ENCODE measurements around the gene SLC25A4. TPM values are rescaled to one million over a fixed set of nuclear protein-coding genes. Genes with fewer than 3 reads are reported as not detected.
A peak's percentile ranks its signal among the peaks of the same experiment; 100 is the strongest.

Gene SLC25A4
- 24.2 and 29.2 TPM in 2 replicates for polyA plus RNA-seq (2011; rRNA removed)
- polyA minus RNA-seq (2011; rRNA and poly(A)+ RNA removed) = 7.9 and 11.8 TPM in 2 replicates

DNA sequence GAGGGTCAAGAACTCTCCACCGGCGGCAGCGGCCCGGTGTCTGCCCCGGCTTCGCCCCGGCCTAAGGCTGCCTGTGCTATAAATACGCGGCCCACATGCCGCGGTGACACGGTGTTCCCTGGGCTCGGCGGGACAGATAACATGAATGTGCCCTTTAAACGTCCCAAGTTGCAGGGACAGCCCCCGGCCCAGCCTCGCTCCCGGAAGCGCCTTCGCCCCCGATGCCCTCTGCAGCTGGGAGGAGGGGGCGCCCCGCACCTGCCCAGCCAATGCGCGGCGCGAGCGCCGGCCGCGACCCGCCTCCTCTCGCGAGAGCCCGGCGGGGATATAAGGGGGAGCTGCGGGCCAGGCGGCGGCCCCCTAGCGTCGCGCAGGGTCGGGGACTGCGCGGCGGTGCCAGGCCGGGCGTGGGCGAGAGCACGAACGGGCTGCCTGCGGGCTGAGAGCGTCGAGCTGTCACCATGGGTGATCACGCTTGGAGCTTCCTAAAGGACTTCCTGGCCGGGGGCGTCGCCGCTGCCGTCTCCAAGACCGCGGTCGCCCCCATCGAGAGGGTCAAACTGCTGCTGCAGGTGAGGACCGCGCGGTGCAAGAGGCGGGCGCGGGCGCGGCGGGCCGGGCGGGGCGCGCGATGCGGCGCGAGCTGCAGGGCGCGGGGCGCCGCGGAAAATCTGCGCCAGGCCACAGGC is at the start of gene SLC25A4:
Gene SLC25A4 (plus strand): TSS at position 355 of the 689 bp plus-strand sequence. CDS start 107 bp downstream, at position 462.
- POLR2A ChIA-PET = no interaction called here
- CTCF ChIA-PET = interaction anchor here (0.6 to 1.5 kb wide), 10 partner anchors 9 to 887 kb away, joined by 3 to 5 read pairs (median 4); no protein-coding TSS in a partner anchor
- Histone ChIP-seq H3K27me3 (ENCODE audit: control insufficient read depth, insufficient read depth, low read length) (peaks cover 2% of the 10 kb centered on the region; the same call in 1 of the 2 replicates), H3K36me3 (ENCODE audit: control insufficient read depth, insufficient read depth, low read length) (peaks cover 5% of the 10 kb centered on the region), H3K4me3 (ENCODE audit: low read depth, low read length) (peak within 1 kb of the TSS; percentile 55)
- DNase-seq (ENCODE audit: low read depth) = no peak
- TF ChIP-seq, protein P1, sequence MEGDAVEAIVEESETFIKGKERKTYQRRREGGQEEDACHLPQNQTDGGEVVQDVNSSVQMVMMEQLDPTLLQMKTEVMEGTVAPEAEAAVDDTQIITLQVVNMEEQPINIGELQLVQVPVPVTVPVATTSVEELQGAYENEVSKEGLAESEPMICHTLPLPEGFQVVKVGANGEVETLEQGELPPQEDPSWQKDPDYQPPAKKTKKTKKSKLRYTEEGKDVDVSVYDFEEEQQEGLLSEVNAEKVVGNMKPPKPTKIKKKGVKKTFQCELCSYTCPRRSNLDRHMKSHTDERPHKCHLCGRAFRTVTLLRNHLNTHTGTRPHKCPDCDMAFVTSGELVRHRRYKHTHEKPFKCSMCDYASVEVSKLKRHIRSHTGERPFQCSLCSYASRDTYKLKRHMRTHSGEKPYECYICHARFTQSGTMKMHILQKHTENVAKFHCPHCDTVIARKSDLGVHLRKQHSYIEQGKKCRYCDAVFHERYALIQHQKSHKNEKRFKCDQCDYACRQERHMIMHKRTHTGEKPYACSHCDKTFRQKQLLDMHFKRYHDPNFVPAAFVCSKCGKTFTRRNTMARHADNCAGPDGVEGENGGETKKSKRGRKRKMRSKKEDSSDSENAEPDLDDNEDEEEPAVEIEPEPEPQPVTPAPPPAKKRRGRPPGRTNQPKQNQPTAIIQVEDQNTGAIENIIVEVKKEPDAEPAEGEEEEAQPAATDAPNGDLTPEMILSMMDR (IDR thresholded peaks at IDR 0.05; ENCODE audit: insufficient read depth, low read depth, low read length) = peak; percentile 34

DNA sequence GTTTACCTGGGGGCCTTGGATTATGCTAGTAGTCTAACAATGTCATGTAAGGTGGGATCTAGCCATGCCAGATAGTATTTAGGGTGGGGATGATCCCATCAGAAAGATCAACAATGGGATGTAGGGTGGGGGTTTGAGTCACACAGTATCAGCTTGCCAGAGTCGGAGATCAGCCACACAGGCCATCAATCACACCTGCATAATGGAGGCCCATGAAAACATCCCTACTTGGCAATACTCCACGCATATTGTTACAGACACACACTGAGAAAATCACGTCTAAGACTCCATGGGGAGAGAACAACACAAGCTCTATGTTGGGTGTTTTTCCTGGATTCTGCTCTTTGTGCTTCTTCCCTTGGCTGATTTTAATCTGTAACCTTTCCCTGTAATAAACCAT is 49.5 kb upstream of the SLC25A4 start:
- H3K27me3 ChIP-seq (ENCODE audit: control insufficient read depth, insufficient read depth, low read length) = peaks cover 3% of the 10 kb centered on the region; the same call in 1 of the 2 replicates
- no peak overlapping the region for H3K4me3 ChIP-seq (ENCODE audit: low read depth, low read length)
- H3K36me3 ChIP-seq (ENCODE audit: control insufficient read depth, insufficient read depth, low read length) = no peaks in the 10 kb centered on the region
- POLR2A ChIA-PET = no interaction called here
- no peak for DNase-seq (ENCODE audit: low read depth)
- CTCF ChIA-PET = no interaction called here
- TF ChIP-seq, protein P1 (IDR thresholded peaks at IDR 0.05; ENCODE audit: insufficient read depth, low read depth, low read length) = no peak

DNA sequence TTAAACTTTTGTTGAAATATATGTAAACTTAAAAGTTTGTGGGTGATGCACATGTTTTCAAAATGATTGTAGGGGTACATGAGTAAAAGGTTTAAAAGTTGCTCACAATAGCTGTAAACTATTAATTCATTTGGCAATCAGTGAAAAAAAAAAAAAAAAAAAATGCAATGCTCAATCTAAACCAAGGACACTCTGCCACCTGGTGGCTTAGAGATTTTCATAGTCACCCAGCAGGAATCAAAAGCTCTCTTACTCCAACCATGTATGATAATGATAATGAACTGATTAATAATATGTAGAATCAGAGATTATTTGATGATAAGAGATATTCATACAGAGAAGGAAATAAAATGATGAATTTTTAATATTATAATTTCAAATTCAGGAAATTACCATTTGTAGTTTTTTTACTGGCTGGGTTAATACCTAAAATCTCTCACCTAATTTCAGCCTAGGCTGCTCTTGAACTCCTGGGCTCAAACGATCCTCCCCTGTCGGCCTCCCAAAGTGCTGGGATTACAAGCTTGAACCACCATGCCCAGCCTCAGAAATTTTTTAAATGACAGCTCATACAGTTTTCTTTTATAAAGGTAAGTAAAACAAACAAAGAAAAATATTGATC is 46.9 kb upstream of the SLC25A4 start:
- POLR2A ChIA-PET = interaction anchor here (0.6 to 0.7 kb wide), 2 partner anchors 836 to 1261 kb away, joined by 10 to 19 read pairs; no protein-coding TSS in a partner anchor
- TF ChIP-seq, protein P1 (IDR thresholded peaks at IDR 0.05; ENCODE audit: insufficient read depth, low read depth, low read length) = peak; percentile 58
- CTCF ChIA-PET = interaction anchor here (0.9 to 2.6 kb wide), 10 partner anchors 9 to 351 kb away, joined by 3 to 16 read pairs (median 5); no protein-coding TSS in a partner anchor
- Histone ChIP-seq H3K27me3 (ENCODE audit: control insufficient read depth, insufficient read depth, low read length) (peaks cover 7% of the 10 kb centered on the region), H3K36me3 (ENCODE audit: control insufficient read depth, insufficient read depth, low read length) (no peaks in the 10 kb centered on the region), H3K4me3 (ENCODE audit: low read depth, low read length) (no peak overlapping the region)
- no peak for DNase-seq (ENCODE audit: low read depth)

DNA sequence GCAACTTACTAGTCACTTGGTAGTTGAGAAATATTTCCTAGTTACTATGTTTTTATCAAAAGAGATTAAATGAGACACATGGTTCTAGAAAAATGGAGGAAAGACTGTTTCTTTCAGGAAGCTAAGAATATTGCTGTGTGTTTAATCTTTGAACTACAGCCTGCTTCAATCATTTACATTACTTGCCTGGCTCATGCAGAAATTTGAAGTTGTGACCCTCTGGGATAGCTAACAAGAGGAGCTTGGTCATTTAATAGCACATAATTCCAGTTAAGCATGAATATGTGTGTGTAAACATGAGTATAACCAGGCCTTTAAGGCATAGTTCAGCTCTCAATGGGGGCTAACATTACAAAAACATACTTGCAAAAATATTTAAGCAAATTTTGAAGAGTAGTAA is 44.6 kb upstream of the SLC25A4 start:
- ChIA-PET CTCF (interaction anchor here (1.2 to 1.4 kb wide), 2 partner anchors 59 to 93 kb away, joined by 3 to 5 read pairs; no protein-coding TSS in a partner anchor), POLR2A (no interaction called here)
- no peak for DNase-seq (ENCODE audit: low read depth)
- Histone ChIP-seq H3K27me3 (ENCODE audit: control insufficient read depth, insufficient read depth, low read length) (peaks cover 9% of the 10 kb centered on the region), H3K4me3 (ENCODE audit: low read depth, low read length) (no peak overlapping the region), H3K36me3 (ENCODE audit: control insufficient read depth, insufficient read depth, low read length) (no peaks in the 10 kb centered on the region)
- TF ChIP-seq, protein P1 (IDR thresholded peaks at IDR 0.05; ENCODE audit: insufficient read depth, low read depth, low read length) = no peak

DNA sequence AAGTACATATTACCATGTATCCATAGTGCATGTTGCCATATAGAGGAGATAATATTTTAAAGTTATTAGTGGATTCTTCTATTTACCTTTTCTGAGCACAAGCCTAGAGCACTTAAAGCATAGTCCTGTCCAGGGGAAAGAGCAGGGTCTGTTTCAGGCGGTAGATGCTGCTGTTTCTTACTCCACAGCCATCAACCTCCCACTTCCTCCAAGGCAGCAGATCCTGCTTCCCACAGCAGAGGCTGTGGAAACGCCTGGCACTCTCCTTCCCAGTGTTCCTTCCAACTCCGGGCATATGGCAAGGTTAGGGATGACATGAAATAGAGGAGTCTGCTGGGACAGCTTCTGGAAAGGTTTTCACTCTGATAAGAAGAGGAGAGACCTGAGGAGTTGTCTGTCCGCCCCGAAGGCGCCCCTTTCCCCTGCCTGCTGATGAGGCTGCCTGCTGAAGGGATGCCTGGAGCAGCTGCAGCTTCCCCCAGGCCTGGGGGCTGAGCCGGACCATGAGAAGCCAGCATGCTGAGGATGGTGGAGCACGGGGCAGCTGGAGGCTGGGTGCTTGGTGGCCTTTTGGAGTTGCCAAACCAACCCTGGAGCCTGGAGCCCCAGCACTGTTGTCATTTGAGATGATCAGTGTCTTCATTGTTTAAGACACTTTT is 43.9 kb upstream of the SLC25A4 start:
- TF ChIP-seq, protein P1 (IDR thresholded peaks at IDR 0.05; ENCODE audit: insufficient read depth, low read depth, low read length) = no peak
- no peak for DNase-seq (ENCODE audit: low read depth)
- ChIA-PET CTCF (interaction anchor here (1.0 to 1.4 kb wide), 2 partner anchors 17 to 60 kb away, joined by 3 read pairs; no protein-coding TSS in a partner anchor), POLR2A (no interaction called here)
- Histone ChIP-seq H3K36me3 (ENCODE audit: control insufficient read depth, insufficient read depth, low read length) (no peaks in the 10 kb centered on the region), H3K27me3 (ENCODE audit: control insufficient read depth, insufficient read depth, low read length) (peaks cover 9% of the 10 kb centered on the region), H3K4me3 (ENCODE audit: low read depth, low read length) (no peak overlapping the region)
